Measurements from ENCODE around the gene VPS13D. TPM values are rescaled to one million over a fixed set of nuclear protein-coding genes. Genes with fewer than 3 reads are reported as not detected.

The VPS13D gene
- total RNA-seq, 1 experiment from 2014 or later = 31.6 TPM

DNA sequence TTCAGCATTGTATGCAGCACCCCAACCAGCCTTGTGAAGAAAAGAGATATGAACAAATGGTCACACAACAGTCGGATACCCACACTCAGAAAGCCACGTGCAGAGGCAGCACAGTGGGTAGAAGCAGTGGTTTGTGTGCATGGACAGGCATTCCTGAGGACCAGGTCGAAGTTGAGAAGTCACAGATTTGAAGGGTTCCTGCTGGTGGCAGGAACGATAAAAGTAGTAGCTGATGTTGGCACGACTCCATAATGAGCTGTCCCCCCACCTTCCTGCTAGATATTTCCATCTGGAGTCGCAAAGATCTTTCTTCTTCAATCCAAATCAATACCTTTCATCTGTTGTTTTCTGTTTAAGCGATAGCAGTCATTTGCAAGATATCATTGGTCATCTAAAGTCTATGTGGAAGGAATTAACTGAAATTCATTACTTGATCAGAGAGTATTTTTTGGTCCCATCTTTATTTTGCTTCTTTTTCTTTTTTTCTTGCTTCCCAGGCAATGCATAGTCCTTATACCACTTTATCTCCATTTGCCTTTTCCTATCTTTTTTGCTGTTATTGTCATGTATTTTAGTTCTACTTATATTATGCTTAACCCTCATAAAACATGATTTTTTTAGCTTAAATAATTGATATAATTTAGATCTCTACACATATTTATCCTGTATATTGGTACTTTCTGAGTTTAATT is 211.7 kb downstream of the VPS13D start:
- ATAC-seq (no peak), DNase-seq (ENCODE audit: low read depth, low spot score) (no peak)
- Histone ChIP-seq H3K4me1 (ENCODE audit: control insufficient read depth in 1 of 2, insufficient read depth in 2 of 2, low read length in 2 of 2) (peaks cover 0 to 20% of the 10 kb centered on the region in 2 experiments; a peak in 2 of 4 replicates), H3K9me2 (ENCODE audit: insufficient read depth) (no peaks in the 10 kb centered on the region), H3K27ac (ENCODE audit: low read depth, low read length) (no peak overlapping the region), H3K4me3 (replicated peaks in 1 of 2; ENCODE audit: low read depth in 1 of 2, low read length in 2 of 2) (no peak overlapping the region), H3K79me2 (ENCODE audit: insufficient read depth, low read length) (no peaks in the 10 kb centered on the region), H2AFZ (ENCODE audit: low read depth, low read length, poor library complexity, severe bottlenecking) (no peak overlapping the region), H3K4me2 (ENCODE audit: low read length) (no peak overlapping the region), H3K9ac (ENCODE audit: low read length) (no peak overlapping the region), H3K9me3 (ENCODE audit: control insufficient read depth in 1 of 2, insufficient read depth in 1 of 2, low read depth in 1 of 2, low read length in 2 of 2) (peaks cover 0 to 7% of the 10 kb centered on the region in 2 experiments; a peak in 1 of 4 replicates), H4K20me1 (ENCODE audit: insufficient read depth) (no peaks in the 10 kb centered on the region), H3K36me3 (ENCODE audit: control insufficient read depth in 1 of 2, insufficient read depth in 2 of 2, low read length in 2 of 2) (no peaks in the 10 kb centered on the region; a peak in 1 of 4 replicates), H3K27me3 (ENCODE audit: insufficient read depth, low read length) (no peaks in the 10 kb centered on the region)
- ChIA-PET POLR2A (no interaction called here), RAD21 (ENCODE audit: low non-redundant PET in 1 of 2, low total read pairs in 2 of 2, uncharacterized antibody in 2 of 2, unreplicated experiment in 2 of 2) (no interaction called here), CTCF (no interaction called here)
- BruUV-seq (replicated peaks) = no TSS peak
- TF ChIP-seq ZFX (IDR thresholded peaks at IDR 0.05) (no peak), SRF (IDR thresholded peaks at IDR 0.05; ENCODE audit: low read depth) (no peak), SIN3A (IDR thresholded peaks at IDR 0.05; ENCODE audit: low read depth) (no peak), EGR1 (IDR thresholded peaks at IDR 0.05; ENCODE audit: low read depth) (no peak), EZH2phosphoT487 (IDR thresholded peaks at IDR 0.05; ENCODE audit: borderline replicate concordance) (no peak), TCF7L2 (IDR thresholded peaks at IDR 0.05; ENCODE audit: borderline replicate concordance, extremely low read depth, insufficient read depth, insufficient read length) (no peak), JUND (IDR thresholded peaks at IDR 0.05) (no peak), POLR2A (IDR thresholded peaks at IDR 0.05; ENCODE audit: borderline replicate concordance, extremely low read depth, insufficient read depth, insufficient read length) (no peak), SP1 (IDR thresholded peaks at IDR 0.05; ENCODE audit: low read depth) (no peak), CBX3 (IDR thresholded peaks at IDR 0.05; ENCODE audit: low read depth) (no peak), EZH2 (IDR thresholded peaks at IDR 0.05) (no peak), FOSL1 (IDR thresholded peaks at IDR 0.05; ENCODE audit: low read depth) (no peak)
- TF ChIP-seq, protein P1, sequence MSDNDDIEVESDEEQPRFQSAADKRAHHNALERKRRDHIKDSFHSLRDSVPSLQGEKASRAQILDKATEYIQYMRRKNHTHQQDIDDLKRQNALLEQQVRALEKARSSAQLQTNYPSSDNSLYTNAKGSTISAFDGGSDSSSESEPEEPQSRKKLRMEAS (IDR thresholded peaks at IDR 0.05) = no peak
- TF ChIP-seq, protein P2, sequence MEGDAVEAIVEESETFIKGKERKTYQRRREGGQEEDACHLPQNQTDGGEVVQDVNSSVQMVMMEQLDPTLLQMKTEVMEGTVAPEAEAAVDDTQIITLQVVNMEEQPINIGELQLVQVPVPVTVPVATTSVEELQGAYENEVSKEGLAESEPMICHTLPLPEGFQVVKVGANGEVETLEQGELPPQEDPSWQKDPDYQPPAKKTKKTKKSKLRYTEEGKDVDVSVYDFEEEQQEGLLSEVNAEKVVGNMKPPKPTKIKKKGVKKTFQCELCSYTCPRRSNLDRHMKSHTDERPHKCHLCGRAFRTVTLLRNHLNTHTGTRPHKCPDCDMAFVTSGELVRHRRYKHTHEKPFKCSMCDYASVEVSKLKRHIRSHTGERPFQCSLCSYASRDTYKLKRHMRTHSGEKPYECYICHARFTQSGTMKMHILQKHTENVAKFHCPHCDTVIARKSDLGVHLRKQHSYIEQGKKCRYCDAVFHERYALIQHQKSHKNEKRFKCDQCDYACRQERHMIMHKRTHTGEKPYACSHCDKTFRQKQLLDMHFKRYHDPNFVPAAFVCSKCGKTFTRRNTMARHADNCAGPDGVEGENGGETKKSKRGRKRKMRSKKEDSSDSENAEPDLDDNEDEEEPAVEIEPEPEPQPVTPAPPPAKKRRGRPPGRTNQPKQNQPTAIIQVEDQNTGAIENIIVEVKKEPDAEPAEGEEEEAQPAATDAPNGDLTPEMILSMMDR (IDR thresholded peaks at IDR 0.05 in 2 of 3, conservative IDR thresholded peaks at IDR 0.05 in 1 of 3; ENCODE audit: borderline replicate concordance in 1 of 3, insufficient read depth in 1 of 3, low read depth in 2 of 3, low read length in 2 of 3) = no peak
- TF ChIP-seq, protein P3, sequence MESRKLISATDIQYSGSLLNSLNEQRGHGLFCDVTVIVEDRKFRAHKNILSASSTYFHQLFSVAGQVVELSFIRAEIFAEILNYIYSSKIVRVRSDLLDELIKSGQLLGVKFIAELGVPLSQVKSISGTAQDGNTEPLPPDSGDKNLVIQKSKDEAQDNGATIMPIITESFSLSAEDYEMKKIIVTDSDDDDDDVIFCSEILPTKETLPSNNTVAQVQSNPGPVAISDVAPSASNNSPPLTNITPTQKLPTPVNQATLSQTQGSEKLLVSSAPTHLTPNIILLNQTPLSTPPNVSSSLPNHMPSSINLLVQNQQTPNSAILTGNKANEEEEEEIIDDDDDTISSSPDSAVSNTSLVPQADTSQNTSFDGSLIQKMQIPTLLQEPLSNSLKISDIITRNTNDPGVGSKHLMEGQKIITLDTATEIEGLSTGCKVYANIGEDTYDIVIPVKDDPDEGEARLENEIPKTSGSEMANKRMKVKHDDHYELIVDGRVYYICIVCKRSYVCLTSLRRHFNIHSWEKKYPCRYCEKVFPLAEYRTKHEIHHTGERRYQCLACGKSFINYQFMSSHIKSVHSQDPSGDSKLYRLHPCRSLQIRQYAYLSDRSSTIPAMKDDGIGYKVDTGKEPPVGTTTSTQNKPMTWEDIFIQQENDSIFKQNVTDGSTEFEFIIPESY (IDR thresholded peaks at IDR 0.05; ENCODE audit: extremely low read depth, insufficient replicate concordance, low read length) = no peak
- TF ChIP-seq, protein P4, sequence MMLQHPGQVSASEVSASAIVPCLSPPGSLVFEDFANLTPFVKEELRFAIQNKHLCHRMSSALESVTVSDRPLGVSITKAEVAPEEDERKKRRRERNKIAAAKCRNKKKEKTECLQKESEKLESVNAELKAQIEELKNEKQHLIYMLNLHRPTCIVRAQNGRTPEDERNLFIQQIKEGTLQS (IDR thresholded peaks at IDR 0.05) = no peak
- intact Hi-C loops (cut with micrococcal nuclease) = no loop called here

All from HCT116 (cell line).